DMS79 treated with DMSO at 0.1 percent for 48 hours (cell line): Measurements from ENCODE around the gene BOD1L2.

Source experiments
- DNase-seq: peaks from one replicate; lab custom pipeline; 2025; lab: John Stamatoyannopoulos, UW

The BOD1L2 gene

GRCh38 chr18:57150081-57150480 is 3.2 kb downstream of the BOD1L2 start:
- no peak for DNase-seq

GRCh38 chr18:57150828-57151227 is 3.9 kb downstream of the BOD1L2 start:
- no peak for DNase-seq

DNA sequence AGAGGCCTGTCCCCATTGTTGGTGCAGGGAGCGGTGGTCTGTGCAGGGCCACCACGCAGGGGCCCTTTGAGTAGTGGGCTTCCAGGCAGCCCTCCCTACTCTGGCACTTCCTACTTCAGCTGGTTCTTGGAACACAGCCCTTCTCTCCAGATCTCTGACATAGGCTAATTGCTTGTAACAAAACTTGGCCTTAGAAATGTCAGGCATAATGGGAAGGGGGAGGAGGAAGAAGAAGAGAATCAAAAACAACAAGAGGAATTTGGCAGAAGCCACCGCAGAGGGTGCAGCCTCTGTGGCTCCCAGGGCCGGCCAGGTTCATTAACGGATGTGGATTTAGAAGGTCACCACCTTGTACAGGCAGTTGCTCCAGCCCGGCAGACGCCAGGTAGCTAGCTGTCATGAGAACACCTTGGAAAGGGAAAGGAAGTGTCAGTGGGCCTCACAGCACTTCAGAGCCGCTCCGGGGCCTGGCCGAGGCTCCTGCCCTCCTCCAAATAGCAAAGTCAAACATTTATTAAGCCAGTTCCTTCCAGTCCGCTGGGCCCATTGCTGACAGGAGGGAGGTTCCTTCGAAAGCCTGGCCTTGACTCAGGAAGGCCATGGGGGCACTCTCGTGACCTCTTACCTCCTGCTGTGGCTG is 7.4 kb downstream of the BOD1L2 start:
- DNase-seq: no peak

GRCh38 chr18:57164401-57164800 is 17.5 kb downstream of the BOD1L2 start:
- no peak for DNase-seq

DNA sequence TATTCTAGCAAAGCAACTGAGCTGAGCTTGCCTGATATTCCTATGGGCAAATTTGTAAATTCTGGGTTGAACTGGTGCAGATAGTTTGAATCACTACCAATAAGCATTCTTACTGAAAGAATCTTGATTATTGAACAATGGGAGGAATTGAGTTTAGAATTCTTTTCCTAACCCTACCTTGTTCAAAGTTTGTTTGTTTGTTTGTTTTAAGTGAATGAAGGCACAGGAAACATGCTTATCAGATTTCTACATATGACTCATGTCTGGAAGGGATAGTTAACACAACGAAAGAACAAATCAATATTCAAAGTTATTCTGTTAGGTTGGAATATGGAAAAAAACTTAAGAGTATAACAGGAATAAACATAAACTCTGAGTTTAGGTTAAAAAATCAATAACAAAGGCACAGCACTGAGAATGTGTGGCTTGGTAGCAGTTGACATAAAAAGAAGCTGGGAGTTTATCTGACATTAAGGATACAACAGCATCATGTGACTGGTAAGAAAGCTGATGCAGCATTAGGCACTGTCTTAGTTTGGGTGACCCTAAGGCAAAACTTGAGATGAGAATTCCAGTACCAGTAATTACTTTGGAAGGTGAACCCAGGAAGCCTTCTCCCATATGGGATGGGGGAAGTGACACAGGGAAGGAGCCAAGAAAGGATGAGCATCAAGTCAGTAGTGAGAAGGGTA is 20.9 kb downstream of the BOD1L2 start:
- no peak for DNase-seq

DNA sequence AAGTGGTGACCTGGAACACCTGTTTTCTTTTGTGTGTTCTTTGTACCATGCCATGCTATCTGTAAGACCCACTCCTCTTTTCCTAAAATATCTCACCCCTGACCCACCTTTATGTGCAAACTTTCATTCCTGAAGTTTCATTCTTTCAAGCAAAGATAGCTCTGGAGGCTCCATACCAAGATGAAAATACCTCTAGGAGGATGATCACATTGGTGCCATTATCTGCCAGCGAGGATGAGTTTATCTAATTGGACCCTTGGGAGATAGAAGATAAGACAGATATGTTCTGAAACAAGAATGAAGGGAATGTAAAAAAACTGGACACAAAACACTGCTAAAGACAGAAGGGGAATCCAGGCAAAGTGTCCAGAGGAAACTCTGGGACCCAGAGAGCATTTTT is 24.1 kb downstream of the BOD1L2 start:
- DNase-seq: no peak

- DNase-seq: no peak
Measured at GRCh38 chr18:57175532-57175931, 28.6 kb downstream of the BOD1L2 start.

DNA sequence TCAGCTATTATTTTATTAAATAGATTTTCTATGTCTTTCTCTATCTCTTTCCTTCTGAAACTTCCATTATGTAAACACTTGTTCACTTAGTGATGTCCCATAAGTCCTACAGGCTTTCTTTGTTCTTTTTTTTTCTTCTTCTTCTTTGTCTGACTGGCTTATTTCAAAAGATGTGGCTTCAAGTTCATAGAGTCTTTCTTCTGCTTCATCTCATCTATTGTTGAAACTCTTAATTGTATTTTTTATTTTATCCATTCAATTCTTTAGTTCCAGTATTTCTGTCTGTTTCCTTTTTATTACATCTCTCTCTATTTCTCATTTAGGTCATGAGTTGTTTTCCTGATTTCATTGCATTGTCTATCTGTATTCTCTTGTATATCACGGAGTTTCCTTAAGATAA is 38.5 kb downstream of the BOD1L2 start:
- DNase-seq: no peak

DNA sequence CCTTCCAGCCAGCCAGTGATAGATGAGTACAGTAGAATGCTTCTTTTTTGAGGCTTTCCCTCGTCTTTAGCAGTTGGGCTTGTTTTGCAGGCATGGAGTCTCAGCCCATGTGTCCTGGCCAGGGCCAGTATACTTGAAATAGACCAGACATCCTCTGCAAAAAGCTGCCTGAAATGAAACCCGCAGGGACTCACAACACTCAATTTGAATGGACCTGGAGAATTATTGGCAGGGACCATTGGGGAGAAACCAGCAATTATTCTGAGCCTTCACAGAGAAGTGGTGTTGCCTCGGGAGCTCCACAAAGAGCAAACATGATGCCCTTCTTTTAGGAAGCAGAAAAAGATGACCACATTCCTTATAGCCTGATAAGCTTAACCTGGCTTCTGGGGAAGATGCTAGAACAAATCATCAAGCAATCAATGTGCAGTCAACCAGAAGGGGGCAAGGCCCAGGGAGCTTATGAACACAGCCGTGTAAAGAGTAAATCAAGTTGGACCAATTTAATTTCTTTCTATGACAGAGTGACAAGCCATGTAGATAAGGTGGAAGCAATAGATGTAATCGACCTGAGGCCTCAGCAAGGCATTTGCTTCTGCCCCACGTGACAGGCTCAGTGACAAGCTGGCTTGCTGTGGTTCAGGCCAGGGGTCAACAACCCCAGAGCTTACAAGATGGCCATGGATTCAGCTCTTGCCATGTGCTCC is 42.1 kb downstream of the BOD1L2 start:
- no peak for DNase-seq

- DNase-seq: no peak
Measured at GRCh38 chr18:57190026-57190425, 43.1 kb downstream of the BOD1L2 start.

DNA sequence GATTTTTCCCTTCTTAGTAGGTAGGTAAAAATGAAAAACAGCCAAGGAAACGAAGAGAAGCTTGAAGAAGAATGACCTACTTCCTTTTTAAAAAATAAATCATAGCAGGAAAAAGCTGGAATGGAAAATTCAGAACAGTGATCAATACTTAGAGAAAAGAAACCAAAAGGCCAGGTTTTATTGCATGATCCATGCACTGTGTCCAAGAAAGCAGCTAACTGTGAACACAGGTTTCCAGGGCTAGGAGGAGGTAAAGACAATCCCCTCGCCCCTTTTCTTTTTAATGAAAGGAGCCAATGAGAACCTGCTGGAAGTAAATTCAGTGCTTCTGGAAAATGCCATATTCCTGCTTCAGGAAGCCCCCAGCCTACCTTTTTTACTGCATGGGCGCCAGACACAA is 47.2 kb downstream of the BOD1L2 start:
- no peak for DNase-seq

DNA sequence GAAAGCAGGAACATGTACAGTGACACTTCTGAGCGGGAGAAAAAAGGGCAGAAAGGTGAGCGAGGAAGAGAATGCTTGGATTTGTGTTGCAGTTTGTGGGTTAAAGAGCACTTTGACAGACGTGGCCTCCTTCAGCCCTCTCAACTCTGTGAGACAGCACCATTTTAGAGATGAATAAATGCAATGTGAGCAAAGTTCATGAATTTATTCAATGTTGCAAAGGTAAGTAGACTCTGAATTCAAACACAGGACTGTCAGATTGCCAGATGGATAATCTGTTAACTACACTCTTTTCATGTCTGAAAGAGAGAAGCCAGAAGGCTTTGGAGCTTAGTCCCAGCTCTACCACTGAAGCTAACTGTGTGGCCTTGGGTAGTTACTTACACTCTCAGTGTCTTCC is 47.7 kb downstream of the BOD1L2 start:
- DNase-seq: no peak

DNA sequence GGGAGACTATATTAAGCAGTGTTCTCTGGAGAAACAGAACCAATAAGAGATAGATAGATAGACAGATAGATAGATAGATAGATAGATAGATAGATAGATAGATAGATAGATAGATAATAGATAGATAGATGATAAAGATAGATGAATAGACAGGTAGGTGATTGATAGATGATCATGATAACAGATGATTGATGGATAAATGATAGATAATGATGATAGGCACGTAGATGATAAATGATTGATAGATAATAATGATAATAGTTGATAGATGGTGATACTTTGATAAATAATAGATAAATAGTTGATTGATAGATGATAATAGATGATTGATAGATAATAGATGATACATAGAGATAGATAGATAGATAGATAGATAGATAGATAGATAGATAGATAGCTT is 48.5 kb downstream of the BOD1L2 start:
- DNase-seq: no peak

DNA sequence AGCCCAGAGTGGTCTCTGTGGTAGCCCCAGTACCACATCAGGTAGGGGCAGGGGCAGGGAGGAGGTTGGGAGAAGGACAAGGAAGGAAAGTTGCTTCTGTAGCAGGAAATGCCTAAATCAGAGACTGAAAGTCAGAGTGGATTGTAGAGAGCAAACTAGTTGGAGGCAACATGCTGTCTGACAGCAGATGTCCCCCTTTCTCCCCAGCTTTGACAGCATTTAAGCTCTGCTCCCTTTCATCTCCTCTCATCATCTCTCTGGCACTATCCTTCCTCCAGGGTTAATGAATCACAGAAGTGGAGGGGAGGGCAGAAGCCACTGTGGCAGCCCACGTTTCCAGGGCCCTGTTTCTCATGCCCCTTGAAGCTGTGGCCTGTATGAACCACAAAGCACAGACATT is 50.4 kb downstream of the BOD1L2 start:
- no peak for DNase-seq

DNA sequence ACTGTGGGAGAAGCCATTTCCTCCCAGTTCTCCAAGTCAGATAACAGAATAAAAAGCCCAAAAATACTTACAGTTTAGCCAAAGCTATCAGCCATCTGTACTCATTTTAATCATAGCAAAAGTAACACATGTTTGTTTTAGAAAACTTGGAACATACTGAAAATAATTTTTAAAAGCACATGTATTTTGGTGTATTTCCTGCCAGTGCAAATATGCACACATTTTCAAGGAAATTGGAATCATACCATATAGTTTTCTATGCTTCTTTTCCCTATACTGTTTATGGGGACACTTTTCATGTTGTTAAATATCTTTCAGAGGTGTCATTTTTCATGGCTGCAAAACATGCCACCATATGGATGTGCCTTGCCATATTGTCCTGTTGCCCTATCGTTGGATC is 51.2 kb downstream of the BOD1L2 start:
- DNase-seq: no peak
